Hematopoietic multipotent progenitor cell treated with erythropoietin and hydrocortisone succinate and interleukin-3 and kit ligand, for 17 days (in vitro differentiated cells): ENCODE measurements around the gene DIP2C.
"Not testable (repeated sequence)": the region's sequence is repeated elsewhere in the genome, so short reads cannot be mapped to it uniquely, and the experiment has no call there.

Experiments used
- DNase-seq: peaks from one replicate; pipeline ENCODE4 v3.0.0-alpha.2; 2015; ENCODE audit warnings: low spot score

DIP2C gene

DNA sequence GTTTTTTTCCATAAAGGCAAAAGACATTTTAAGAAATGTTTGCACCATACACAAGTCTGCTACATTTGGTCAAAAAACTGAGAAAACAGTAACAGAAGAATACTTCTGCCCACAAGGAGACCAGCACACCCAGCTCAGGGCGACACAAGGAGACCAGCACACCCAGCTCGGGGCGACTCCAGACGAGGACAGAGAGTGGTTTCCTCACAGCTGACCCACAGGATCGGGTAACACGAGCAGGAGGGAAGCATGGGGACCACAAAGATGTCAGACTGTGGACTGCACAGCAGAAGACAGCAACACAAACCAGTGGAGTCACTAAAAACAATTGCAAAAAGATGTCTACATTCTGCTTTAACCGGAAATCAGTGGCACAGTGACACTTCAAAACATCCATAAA, 237.6 kb downstream of the DIP2C start:
- no peak for DNase-seq

DNA sequence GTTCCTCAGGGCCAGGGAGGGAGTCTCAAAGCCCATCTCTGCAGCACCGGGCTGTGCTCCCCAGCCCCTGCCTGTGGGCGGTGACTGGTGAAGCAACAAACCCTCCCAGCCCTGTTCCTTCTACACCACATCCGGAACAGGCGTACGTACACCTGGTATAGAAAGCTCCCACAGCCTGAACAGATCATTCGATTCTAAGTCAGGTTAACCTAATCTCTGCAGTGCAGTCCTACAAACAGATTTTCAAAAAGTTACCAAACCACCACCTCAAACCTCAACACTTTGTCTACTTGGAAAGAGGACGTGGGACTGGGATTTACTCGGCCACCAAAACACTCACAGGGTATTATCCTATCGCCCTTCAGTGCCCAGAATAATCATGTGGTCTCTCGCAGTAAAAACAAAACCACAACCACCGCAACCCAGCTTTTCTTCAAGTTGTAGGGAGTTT, 238.4 kb downstream of the DIP2C start:
- no peak for DNase-seq

DNA sequence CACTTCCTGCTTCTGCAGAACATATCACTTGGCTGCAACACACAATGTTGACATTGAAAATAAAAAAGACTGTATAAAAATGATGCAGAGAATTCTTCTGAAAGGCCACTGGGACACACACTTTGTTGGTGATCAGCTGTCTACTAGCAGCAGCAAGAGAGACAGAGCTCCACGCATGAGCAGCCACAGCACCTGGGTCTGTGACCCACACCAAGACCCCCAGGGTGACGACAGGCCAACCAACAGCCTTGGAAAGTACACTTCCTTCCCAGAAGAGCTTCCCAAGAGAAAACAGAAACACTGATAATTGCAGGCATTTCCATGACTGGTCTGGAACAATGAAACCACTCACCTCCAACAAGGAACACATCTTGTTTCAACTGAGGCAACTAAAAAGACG, 239.0 kb downstream of the DIP2C start:
- no peak for DNase-seq

DNA sequence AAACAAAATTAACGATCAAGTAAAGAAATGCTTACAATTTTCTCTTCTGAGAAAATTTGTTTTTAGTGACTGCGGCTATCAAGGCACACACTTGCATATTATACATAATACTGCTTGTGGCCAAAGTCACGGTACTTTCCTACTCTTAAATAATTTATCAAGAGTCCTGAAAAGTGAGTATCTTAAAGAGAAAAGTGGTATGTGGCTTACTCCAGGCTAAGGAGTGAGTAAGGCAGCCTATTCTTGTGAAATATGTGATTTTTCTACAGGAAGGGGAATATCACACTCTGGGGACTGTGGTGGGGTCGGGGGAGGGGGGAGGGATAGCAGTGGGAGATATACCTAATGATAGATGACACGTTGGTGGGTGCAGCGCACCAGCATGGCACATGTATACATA, 240.1 kb downstream of the DIP2C start:
- not testable (repeated sequence) for DNase-seq

DNA sequence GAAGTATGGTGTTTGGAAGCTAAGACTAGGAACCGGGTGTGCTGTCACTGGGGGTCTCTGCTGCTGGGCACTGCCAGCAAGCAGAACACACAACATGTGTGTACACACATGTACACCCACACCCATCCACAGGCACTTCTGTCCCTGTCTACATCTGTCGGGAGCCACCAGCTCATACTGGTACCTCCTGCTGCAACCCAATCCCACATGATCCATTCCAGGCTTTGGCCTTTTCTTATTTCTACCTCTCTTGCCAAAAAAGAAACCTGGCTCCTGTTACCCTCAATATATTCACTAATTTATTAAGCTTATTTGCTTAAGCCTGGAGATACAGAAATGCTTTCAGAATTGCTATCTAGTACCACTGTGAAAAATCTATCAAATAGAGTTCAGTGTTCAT, 246.0 kb downstream of the DIP2C start:
- no peak for DNase-seq

DNA sequence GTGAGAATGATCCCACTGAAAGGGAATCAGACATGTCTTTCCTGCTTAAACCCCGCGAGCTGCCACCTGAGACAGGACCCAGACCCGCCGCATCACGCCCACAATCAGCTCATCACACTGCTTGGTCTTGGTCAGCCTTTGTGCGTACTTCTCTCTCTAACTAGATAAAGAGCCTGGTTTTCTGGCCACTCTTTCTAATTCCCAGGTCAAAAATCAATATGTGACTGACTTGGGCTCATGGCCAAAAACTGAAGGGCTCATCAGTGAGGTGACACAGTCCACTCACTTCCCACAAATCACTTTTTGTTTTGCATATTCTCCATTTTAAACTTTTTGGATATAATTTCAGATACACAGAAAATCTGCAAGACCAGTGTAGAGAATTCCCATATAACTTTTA, 247.3 kb downstream of the DIP2C start:
- DNase-seq = no peak

DNA sequence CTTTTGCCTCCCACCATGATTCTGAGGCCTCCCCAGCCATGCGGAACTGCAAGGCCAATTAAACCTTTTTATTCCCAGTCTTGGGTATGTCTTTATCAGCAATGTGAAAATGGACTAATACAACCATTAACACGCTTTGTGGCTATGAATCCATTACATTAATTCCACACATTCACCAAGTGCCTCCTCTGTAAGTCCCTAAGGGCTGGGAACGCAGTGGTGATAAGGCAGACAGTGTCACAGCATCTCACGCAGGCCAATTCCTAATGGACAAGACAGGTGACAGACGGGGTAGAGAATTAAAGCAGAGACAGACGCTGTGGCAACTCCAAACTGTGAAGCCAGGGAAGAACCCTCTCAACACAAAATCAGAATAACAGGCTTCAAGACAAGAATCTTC, 247.8 kb downstream of the DIP2C start:
- no peak for DNase-seq

DNA sequence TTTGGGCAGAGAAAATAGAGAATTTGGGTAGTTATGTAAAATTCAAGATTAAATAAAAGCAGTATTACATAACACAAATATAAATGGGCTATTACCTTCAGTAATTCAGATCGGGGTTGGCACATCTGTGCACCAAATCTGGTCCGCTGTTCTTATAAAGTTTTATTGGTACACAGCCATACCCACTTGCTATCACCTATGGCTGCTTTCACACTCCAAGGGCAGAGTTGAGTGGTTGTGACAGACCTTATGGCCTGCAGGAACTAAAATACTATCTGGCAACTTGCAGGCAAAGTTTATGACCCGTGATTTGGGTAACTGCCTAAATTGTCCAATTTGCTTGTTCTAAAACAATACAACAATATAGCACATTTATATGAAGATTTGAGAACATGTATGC, 249.3 kb downstream of the DIP2C start:
- no peak for DNase-seq

DNA sequence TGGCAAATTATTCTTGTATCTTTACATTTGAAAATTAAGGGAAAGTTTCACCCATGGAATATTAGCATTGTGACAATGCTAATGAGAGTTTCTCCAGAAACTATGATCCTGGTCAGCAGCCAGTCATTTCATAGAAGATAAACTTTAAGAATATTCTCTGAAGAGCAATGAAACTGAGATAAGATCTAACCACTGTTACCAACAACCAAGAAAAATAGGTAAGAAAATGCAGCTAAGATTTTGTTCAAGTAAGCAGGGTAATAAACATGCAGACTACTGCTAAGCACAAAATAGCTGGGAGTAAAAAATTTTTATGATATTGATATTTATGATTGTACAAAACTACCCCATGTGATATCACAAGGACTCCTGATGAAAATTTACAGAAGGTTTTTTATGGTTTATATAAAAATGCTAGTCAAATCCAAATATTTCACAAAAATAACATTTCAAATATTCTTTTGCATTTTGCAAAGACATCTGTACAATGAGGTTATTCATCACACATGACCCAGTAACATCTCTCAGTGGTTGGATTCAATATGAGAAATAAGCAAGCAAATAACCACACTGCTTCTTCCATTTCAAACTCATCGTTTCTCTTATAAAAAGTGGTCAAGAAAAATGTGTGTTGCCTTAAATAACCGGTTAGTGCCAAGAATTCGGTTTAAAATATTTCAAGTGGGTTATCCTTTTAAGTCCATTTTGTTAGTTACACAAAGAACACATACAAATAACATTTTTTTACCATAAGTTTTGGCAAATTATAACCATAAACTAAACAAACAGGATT, 251.6 kb downstream of the DIP2C start:
- no peak for DNase-seq

DNA sequence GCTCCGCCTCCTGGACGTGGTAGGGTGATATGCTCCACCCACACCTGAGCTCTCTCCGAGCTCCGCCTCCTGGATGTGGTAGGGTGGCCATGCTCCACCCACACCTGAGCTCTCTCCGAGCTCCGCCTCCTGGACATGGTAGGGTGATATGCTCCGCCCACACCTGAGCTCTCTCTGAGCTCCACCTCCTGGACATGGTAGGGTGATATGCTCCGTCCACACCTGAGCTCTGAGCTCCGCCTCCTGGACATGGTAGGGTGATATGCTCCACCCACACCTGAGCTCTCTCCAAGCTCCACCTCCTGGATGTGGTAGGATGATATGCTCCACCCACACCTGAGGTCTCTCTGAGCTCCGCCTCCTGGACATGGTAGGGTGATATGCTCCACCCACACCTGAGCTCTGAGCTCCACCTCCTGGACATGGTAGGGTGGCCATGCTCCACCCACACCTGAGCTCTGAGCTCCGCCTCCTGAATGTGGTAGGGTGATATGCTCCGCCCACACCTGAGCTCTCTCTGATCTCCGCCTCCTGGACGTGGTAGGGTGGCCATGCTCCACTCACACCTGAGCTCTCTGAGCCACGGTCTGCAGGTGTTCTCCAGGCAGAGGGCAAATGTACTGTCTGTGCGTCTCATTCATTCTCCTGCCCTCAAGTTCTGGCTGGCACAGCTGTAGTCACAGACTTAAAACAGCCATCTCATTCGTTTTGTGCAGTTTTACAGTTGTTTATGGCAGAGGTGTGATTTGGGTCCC, 252.4 kb downstream of the DIP2C start:
- DNase-seq = no peak

DNA sequence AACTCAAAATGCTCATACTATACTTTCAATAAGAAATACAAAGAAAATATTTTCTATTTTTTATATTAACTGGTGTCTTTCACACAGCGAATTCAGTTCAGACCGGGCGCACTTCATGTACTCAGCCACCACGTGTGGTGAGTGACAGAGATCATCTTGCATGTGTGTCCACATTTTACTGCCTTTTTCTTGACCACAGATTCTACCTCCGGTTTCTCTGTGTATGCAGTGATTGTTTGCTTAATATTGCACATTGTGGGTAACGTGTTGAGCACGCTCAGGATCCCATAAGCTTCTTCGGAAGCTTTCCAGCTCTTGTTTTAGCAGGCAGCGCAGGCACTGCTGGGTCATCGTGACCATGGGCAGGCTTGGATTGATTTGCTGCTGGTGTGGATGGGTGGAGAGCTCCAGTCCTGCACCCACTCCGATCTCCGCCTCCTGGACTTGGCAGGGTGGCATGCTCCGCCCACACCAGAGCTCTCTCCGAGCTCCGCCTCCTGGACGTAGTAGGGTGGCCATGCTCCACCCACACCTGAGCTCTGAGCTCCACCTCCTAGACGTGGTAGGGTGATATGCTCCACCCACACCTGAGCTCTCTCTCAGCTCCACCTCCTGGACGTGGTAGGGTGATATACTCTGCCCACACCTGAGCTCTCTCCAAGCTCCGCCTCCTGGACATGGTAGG, 253.3 kb downstream of the DIP2C start:
- DNase-seq = no peak

DNA sequence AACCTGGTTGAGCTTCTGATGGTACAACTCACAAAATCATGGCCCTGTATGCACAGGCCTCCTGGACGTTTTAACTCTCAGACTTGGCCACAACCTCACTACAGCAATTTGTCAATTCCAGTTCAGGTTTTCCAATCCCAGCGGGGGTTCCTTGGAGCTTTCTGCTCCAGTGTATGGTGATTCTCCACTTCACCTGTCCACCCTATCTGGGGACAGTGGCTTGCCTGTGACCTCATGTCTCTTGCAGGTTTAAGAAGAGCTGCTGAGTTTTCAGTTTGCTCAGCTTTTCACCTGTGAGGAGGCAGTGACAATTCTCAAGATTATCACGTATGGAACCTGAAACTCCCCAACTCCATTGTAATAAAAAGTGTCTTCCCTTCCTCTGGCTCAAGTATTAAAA, 254.1 kb downstream of the DIP2C start:
- DNase-seq = no peak

DNA sequence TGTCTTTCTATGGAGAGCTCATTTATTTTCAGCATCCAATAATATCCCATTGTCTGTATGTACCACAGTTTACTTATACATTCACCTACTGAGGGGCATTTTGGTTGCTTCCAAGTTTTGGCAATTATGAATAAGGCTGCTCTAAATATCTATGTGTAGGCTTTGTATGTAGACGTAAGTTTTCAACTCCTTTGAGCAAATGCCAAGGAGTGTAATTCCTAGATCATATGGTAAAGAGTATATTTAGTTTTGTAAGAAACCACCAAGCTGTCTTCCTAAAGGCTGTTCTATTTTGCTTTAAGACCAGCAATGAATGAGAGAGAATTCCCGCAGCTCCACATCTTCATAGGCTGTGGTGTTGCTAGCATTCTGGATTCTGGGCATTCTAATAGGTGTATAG, 259.8 kb downstream of the DIP2C start:
- no peak for DNase-seq

DNA sequence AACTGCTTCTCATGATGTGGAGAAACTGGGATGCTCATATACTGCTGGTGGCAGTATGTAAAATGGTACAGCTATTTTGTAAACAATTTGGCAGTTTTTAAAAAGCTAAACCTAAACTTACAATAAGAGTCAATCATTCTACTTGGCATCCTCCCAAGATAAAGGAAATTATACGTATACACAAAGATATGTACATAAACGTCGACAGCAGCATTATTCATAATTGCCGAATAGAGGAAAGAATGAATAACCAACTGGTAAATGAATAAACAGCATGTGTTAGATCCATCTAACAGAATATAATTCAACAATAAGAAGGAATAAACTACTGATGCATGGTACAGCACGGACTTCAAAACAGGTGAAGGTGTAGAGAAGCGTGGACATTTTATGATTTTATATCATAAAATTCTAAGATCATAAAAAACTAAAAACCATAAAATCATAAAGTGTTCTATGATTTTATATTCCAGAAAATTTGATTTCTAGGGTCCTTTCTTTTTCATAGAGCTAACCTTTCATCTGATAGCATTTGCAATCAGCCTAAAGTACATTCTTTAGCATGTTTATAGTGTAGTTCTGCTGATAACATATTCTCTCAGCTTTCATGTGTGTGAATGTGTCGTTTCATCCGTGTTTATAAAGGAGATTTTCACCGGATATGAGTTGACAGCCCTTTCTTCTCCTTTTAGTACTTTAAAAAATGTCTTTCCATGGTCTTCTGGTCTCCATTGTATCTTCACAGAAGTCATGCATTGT, 261.5 kb downstream of the DIP2C start:
- DNase-seq = no peak

DNA sequence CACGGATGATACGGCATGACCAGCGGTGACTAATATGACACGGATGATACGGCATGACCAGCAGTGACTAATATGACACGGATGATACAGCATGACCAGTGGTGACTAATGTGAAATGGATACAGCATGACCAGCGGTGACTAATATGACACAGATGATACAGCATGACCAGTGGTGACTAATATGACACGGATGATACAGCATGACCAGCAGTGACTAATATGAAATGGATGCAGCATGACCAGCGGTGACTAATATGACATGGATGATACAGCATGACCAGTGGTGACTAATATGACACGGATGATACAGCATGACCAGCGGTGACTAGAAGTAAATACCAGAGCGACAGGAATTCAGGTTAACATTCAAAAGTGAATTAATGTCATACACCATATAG, 264.1 kb downstream of the DIP2C start:
- DNase-seq = not testable (repeated sequence)

DNA sequence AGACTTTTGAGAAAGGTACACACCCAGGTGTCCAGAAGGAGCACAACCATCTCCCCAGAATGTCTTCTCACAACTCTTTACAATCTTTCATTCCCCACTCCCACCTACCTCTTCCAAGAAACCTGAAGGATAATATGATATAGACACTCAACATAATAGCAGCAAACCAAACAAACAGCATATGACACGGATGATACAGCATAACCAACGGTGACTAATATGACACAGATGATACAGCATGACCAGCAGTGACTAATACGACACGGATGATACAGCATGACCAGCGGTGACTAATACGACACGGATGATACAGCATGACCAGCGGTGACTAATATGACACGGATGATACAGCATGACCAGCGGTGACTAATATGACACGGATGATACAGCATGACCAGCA, 264.7 kb downstream of the DIP2C start:
- DNase-seq = not testable (repeated sequence)

DNA sequence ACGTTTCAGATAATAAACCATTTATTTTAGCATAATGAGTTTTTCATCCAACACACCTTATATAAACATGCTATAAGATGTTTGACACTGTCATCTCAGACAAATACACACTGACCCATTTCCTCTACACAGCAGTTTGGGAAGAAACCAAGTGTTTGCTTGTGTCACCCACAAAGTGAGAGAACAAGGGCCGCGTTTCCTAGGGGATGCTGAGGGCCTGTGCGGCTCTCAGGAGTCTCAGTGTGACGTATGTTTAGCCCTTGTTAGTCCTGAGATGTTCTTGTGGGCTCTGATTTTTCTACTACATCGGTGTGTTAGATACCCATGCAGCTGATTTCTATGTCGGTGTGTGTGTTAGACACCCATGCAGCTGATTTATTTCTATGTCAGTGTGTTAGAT, 266.3 kb downstream of the DIP2C start:
- no peak for DNase-seq

DNA sequence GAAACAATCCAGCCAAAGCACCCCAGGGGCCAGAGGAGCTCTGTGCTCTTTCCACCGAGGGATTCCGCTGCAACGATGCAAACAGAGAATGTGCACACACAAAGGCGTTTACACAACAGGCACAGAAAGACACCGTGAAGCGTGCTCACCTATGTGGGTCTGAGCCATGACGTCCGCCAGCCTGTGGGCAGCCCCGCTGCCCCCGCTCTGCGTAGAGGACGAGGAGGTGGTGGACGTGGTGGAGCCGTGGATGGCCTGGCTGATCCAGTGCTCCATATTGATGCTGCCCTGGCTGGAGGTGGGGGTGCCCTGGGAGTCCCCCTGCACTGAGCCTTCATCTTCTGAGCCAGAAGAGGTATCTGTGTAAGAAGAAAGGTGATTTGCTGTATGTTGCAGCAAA, 266.8 kb downstream of the DIP2C start:
- DNase-seq = no peak

DNA sequence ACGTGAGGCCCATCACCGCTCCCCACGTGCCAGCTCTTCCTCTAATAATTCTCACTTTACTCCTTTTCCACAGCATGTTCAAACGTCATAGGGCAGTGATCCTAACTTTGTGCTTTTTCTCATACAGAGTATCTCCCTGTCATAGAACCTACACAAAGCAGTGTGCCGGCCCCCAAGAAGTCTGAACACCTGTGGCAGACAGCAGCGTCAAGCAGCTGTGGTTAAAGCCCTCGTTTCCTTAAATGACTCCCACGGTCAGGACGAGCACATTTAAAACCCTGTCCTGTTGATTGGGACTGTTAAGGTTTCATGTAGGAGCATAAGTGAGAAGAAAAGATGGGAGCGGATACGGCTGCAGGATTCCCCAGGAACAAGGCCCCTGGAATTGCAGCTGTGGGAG, 267.2 kb downstream of the DIP2C start:
- DNase-seq = no peak

DNA sequence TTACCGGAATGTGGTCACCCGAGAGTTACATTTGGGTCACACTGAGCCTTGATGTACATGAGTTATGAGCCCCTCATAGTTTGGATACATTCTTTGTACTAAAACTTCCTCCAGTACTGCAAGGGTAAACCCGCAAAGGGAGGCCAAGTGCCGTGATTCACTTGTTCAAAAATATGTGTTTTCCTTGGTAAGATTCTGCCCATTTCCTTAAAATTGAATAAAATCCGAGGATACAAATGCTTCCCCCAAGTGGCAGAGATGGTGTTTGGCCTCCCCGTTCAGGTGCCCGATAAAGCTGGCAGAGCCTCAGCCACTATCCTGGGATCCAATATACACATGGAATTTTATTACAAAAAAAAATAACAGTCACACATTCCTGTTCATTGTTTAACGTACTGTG, 268.3 kb downstream of the DIP2C start:
- DNase-seq = no peak

DNA sequence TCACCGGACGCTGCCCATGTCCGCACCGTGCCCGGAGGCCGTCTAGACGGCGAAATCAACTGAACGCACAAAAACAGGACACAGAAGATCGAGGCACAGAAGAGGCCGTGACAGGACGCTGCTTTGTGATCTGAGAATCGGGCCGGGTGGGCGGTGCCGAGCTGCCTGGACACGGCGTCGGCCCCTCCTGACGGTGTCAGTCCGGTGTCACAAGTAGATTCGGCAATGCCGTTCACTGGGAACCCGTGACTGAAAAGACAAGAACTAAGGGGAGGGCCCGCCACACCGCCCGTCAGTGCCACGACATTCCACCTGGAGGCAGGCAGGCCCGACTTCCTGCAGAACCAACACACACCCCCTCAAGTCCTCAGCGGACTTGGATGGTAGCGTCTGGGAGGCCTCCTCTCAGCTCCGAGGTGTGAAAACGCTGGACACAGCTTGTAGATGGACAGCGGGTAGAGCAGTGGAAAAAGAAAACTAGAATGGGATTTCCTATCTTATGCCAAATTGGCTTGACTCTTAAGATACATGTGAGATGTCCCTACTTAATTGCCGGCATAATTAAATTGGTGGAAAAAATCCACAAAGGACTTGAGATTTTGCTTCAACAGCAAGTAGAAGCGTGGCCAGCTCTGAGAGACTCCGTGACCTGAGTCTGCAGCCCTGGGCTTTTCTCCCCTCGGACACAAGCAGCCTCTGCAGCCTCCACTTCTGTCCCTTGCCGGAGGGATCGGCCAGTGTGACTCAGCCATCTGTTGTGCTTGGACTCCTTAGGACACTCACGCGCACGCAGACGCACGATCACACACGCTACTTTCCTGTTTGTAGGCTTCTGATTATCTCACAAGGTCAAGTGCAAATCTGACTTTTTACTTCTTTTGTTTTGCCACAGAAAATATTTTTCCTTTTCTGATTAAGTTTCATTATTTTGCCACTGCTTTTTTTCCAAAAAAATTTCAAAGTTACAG, 269.0 kb downstream of the DIP2C start:
- DNase-seq = no peak
